RWPE2 (cell line): ENCODE results near the gene FRZB.

Experiments used
- ATAC-seq: fragments of 200-7000 bp; cut with Tn5 transposase; 3 replicates; pipeline ENCODE4 v1.9.1; 2021; ENCODE audit warnings: low read depth
- DNase-seq: peaks from one replicate; pipeline ENCODE4 v3.0.0-alpha.2; 2020; ENCODE audit warnings: low spot score
- H3K27ac ChIP-seq: fragments of 450-650 bp; 2 replicates; pipeline ENCODE4 v1.5.1; 2017; ENCODE audit warnings: mild to moderate bottlenecking; ENCODE audit not compliant: poor library complexity, severe bottlenecking
- H3K27me3 ChIP-seq: fragments of 250-450 bp; sonication (Bioruptor Pico); 2 replicates; pipeline ENCODE4 v1.5.1; 2021; ENCODE audit warnings: mild to moderate bottlenecking, moderate library complexity; ENCODE audit not compliant: insufficient read depth, poor library complexity, severe bottlenecking
- H3K36me3 ChIP-seq: fragments of 250-450 bp; sonication (Bioruptor Pico); 2 replicates; pipeline ENCODE4 v1.5.1; 2020; ENCODE audit warnings: low read depth, mild to moderate bottlenecking, moderate library complexity
- H3K4me1 ChIP-seq: fragments of 250-450 bp; sonication (Bioruptor Pico); 2 replicates; pipeline ENCODE4 v1.5.1; 2021; ENCODE audit warnings: mild to moderate bottlenecking, moderate library complexity; ENCODE audit not compliant: insufficient read depth, poor library complexity, severe bottlenecking
- H3K4me3 ChIP-seq: fragments of 250-450 bp; sonication (Bioruptor Pico); 2 replicates; pipeline ENCODE4 v1.5.1; 2021; ENCODE audit warnings: mild to moderate bottlenecking, moderate library complexity; ENCODE audit not compliant: severe bottlenecking
- H3K9me3 ChIP-seq: fragments of 250-450 bp; sonication (Bioruptor Pico); 2 replicates; pipeline ENCODE4 v1.5.1; 2021; ENCODE audit warnings: mild to moderate bottlenecking, moderate library complexity; ENCODE audit not compliant: severe bottlenecking
- TF ChIP-seq, protein P1 (sequence below): fragments of 450-650 bp; IDR thresholded peaks from one replicate; pipeline ENCODE4 v1.5.1; 2017; ENCODE audit warnings: mild to moderate bottlenecking, moderate library complexity; ENCODE audit not compliant: poor library complexity, severe bottlenecking

FRZB gene

DNA sequence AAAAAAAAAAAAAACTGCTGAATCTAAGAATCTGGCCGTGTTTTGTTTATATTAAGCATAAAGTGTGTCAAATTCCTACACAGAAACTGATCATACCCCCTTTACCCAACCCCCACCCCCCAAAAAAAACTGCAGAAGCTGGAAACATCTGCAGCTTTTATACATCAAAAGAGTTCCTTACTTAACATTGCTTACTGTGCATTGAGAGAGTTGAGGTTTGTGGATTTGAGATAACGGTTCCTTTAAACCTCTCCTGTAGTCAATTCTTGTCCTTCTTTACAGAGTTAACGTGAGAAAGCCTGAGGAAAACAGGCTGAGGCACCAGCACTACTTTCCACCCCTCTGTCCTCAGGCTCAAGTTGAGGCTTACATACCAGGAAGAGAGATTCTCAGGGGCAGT, 34.5 kb downstream of the FRZB start:
- Histone ChIP-seq H3K36me3 (no peaks in the 10 kb centered on the region), H3K4me3 (no peak overlapping the region), H3K4me1 (no peaks in the 10 kb centered on the region), H3K27ac (no peak overlapping the region), H3K9me3 (no peaks in the 10 kb centered on the region), H3K27me3 (peaks cover 3% of the 10 kb centered on the region)
- DNase-seq (no peak), ATAC-seq (no peak)
- TF ChIP-seq, protein P1, sequence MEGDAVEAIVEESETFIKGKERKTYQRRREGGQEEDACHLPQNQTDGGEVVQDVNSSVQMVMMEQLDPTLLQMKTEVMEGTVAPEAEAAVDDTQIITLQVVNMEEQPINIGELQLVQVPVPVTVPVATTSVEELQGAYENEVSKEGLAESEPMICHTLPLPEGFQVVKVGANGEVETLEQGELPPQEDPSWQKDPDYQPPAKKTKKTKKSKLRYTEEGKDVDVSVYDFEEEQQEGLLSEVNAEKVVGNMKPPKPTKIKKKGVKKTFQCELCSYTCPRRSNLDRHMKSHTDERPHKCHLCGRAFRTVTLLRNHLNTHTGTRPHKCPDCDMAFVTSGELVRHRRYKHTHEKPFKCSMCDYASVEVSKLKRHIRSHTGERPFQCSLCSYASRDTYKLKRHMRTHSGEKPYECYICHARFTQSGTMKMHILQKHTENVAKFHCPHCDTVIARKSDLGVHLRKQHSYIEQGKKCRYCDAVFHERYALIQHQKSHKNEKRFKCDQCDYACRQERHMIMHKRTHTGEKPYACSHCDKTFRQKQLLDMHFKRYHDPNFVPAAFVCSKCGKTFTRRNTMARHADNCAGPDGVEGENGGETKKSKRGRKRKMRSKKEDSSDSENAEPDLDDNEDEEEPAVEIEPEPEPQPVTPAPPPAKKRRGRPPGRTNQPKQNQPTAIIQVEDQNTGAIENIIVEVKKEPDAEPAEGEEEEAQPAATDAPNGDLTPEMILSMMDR: no peak

DNA sequence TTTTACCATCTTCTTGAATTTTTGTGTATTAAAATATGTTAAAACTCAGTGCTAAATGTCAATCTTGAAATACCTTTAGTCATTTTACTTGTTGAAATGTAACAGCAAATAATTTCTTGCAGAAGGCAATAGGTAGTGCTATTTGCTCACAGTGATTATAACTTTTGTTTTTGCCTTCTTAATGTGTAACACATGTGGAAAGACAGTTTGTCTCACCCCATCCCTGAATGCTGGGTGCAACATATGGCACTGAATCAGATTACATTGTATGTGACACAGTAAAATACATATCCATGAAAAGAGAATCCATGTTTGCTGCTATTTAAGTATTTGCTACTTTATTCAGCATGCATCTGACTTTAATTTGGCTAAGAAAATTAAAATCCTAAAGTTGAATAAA, 35.3 kb downstream of the FRZB start:
- Histone ChIP-seq H3K9me3 (no peaks in the 10 kb centered on the region), H3K4me1 (no peaks in the 10 kb centered on the region), H3K27ac (no peak overlapping the region), H3K36me3 (no peaks in the 10 kb centered on the region), H3K4me3 (no peak overlapping the region), H3K27me3 (peaks cover 3% of the 10 kb centered on the region)
- DNase-seq: no peak
- TF ChIP-seq, protein P1: no peak
- ATAC-seq: no peak

DNA sequence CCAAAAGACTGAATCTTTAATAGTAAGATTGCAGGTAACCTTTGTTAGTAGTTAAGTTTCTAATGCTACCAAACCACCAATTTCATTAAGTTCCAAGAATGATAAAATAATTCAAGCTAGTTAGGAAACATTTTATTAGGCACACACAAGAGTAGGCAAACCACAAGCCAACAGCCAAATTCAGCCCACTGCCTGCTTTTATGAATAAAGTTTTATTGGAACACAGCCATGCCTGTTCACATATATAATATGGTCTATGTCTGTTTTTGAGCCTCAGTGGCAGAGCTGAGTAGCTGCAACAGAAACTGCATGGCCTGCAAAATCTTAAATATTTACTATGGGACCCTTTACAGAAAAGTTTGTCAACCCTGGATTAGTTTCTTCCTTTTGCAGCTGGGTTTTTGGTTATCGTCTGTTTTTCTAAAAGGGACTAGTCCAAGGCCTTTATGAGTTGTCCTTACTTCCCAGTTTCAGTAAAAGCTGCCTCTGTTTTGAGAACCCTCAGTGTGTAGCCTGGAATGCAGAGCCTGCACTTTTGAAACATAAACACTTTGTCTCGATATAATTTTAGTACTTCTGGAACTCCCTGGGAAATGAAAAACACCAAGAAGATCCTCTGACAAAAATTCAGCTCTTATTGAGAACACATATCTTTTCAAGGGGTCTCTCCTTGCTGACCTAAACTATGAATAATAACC, 39.1 kb downstream of the FRZB start:
- Histone ChIP-seq H3K36me3 (no peaks in the 10 kb centered on the region), H3K4me3 (no peak overlapping the region), H3K27ac (no peak overlapping the region), H3K9me3 (no peaks in the 10 kb centered on the region), H3K4me1 (no peaks in the 10 kb centered on the region), H3K27me3 (no peaks in the 10 kb centered on the region)
- DNase-seq (no peak), ATAC-seq (no peak)
- TF ChIP-seq, protein P1: no peak

DNA sequence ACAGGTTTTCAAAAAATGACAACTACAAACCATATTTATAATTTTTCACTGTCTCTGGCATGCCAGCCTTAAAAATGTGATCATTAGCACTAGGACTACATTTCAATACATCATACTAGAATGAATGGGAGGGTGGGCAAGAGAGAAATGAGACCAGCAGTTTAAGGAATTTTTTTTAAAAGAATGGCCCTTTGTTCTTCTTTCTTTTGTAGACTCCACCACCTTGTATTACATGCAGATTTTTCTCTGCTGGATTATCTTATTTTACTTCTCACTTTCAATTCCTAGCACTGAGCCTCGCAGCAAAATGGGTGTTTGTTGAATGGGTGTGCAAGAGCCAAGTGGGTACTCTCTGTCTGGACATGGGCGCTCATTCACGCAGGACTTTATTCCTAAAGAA, 39.9 kb downstream of the FRZB start:
- no peak for DNase-seq
- TF ChIP-seq, protein P1: no peak

DNA sequence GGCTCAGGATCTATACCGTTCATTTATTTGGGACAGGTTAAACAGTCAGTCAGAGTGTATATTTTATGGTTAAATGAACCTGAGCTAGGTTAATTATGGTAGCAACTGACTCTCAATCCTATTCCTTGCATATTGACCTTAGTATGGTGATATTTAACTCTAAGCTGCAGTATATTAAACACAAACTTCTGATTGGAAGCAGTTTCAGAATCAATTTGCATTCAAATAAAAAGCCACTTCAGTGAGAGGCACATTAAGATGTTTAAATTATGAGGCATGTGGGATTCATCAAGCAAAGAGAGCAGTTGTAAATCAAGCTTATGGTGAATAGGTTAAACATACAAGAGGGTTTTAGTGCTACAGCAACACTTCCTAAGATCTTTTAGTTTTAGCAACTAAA, 40.4 kb downstream of the FRZB start:
- TF ChIP-seq, protein P1: no peak
- DNase-seq: no peak

More for the DNA sequence above, 39.9 kb downstream of the FRZB start:
- H3K9me3 ChIP-seq: no peaks in the 10 kb centered on the region
- no peak overlapping the region for H3K4me3 ChIP-seq
- H3K36me3 ChIP-seq: no peaks in the 10 kb centered on the region
- H3K27me3 ChIP-seq: no peaks in the 10 kb centered on the region
- no peaks in the 10 kb centered on the region for H3K4me1 ChIP-seq
- no peak overlapping the region for H3K27ac ChIP-seq
- ATAC-seq: no peak

More for the DNA sequence above, 40.4 kb downstream of the FRZB start:
- no peaks in the 10 kb centered on the region for H3K36me3 ChIP-seq
- no peak for ATAC-seq
- no peaks in the 10 kb centered on the region for H3K4me1 ChIP-seq
- H3K27ac ChIP-seq: no peak overlapping the region
- no peaks in the 10 kb centered on the region for H3K9me3 ChIP-seq
- no peak overlapping the region for H3K4me3 ChIP-seq
- H3K27me3 ChIP-seq: no peaks in the 10 kb centered on the region
